CD4-positive, alpha-beta memory T cell (primary cell): ENCODE measurements around the gene UBA6. TPM values are rescaled to one million over a fixed set of nuclear protein-coding genes. Genes with fewer than 3 reads are reported as not detected.

ENCODE experiments used
- CTCF ChIA-PET: fragments of 350-600 bp; sonication (Branson Sonifier 250); formaldehyde crosslinking; loops from one replicate; lab custom pipeline; 2021; ENCODE audit warnings: inconsistent platforms; ENCODE audit not compliant: partially characterized antibody; lab: Charles Lee
- POLR2A ChIA-PET: fragments of 350-600 bp; sonication (Branson Sonifier 250); formaldehyde crosslinking; loops from one replicate; lab custom pipeline; 2021; ENCODE audit not compliant: partially characterized antibody; lab: Charles Lee
- DNase-seq, 5 donors: peaks; one replicate each; pipeline versions ENCODE4 v3.0.0 to v3.0.0-alpha.2; 2020 to 2022; ENCODE audit warnings: mixed read lengths in 1 of 5
- H3K27ac ChIP-seq: one replicate; pipeline ENCODE4 v1.7.0; 2013; ENCODE audit warnings: low read depth, low read length
- H3K27me3 ChIP-seq: 2 replicates; pipeline ENCODE4 v1.7.0; 2013; ENCODE audit warnings: mild to moderate bottlenecking, low read length, moderate library complexity; ENCODE audit not compliant: insufficient read depth
- H3K36me3 ChIP-seq: 2 replicates; pipeline ENCODE4 v1.7.0; 2013; ENCODE audit warnings: mild to moderate bottlenecking, low read length, moderate library complexity; ENCODE audit not compliant: insufficient read depth
- H3K4me1 ChIP-seq: 2 replicates; pipeline ENCODE4 v1.7.0; 2013; ENCODE audit warnings: mild to moderate bottlenecking, low read length, moderate library complexity; ENCODE audit not compliant: insufficient read depth
- H3K4me3 ChIP-seq, 2 donors: one replicate each; pipeline ENCODE4 v1.7.0; 2013; ENCODE audit warnings: low read length in 2 of 2, mild to moderate bottlenecking in 1 of 2
- H3K9me3 ChIP-seq, 2 donors: one replicate each; pipeline ENCODE4 v1.7.0; 2013; ENCODE audit warnings: low read length in 2 of 2, control low read depth in 1 of 2; ENCODE audit not compliant: control insufficient read depth in 1 of 2
- H3K27ac Mint-ChIP-seq, 7 donors: one replicate each; pipeline ENCODE4 v1.8.0; 2020 to 2021; ENCODE audit warnings: mixed read lengths in 7 of 7, mild to moderate bottlenecking in 6 of 7, inconsistent platforms in 3 of 7, moderate library complexity in 3 of 7
- H3K27me3 Mint-ChIP-seq, 2 donors: one replicate each; pipeline ENCODE4 v1.8.0; 2020 to 2021; ENCODE audit warnings: mixed read lengths in 2 of 2
- H3K36me3 Mint-ChIP-seq, 2 donors: one replicate each; pipeline ENCODE4 v1.8.0; 2020 to 2021; ENCODE audit warnings: mixed read lengths in 2 of 2, inconsistent platforms in 1 of 2, mild to moderate bottlenecking in 1 of 2
- H3K4me1 Mint-ChIP-seq, 4 donors: one replicate each; pipeline ENCODE4 v1.8.0; 2020 to 2021; ENCODE audit warnings: mixed read lengths in 4 of 4, mild to moderate bottlenecking in 1 of 4
- H3K4me3 Mint-ChIP-seq, 8 donors: one replicate each; pipeline ENCODE4 v1.8.0; 2020 to 2021; ENCODE audit warnings: mixed read lengths in 8 of 8, mild to moderate bottlenecking in 7 of 8, moderate library complexity in 6 of 8, inconsistent platforms in 3 of 8
- H3K9me3 Mint-ChIP-seq, 8 donors: one replicate each; pipeline ENCODE4 v1.8.0; 2020 to 2021; ENCODE audit warnings: mixed read lengths in 8 of 8, mild to moderate bottlenecking in 5 of 8, inconsistent platforms in 3 of 8, moderate library complexity in 1 of 8
- intact Hi-C: fragments of 100-400 bp; cut with micrococcal nuclease; formaldehyde crosslinking; loops from one replicate; pipeline ENCODE4 v1.15.1; 2023
- polyA plus RNA-seq, 2 donors: library from polyadenylated mRNA; unstranded; fragments of 300-500 nt; fragmentation: Illumina TruSeq; gene quantifications; one replicate each; pipeline ENCODE4 v1.2.3, GENCODE V29; 2021
- total RNA-seq, 2 experiments: library from RNA; stranded (reverse); gene quantifications; one replicate each; pipeline ENCODE4 v1.2.3, GENCODE V29; 2021

UBA6 gene
- total and polyA plus RNA-seq, 4 experiments from 2014 or later, result 14.2 to 55.8 (median 42.2) TPM

DNA sequence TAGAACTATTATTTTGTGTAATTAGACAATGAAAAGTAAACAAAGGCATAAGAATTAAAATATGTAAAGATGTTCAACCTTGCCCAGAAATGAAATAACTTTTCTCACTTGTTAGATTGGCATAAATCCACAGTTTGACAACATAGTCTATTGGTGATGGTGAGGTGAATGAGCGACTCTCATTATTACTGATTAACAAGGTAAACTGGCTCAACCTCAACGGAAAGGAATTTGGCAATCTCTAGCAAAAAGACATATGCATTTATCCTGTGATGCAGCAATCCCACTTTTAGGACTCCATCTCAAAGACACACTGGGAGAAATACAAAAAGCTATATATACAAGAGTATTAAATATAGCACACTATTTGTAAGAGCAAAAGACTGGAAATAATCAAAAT, 22.3 kb downstream of the UBA6 start:
- ChIA-PET CTCF (no interaction called here), POLR2A (no interaction called here)
- Histone ChIP-seq H3K4me1 (no peaks in the 10 kb centered on the region), H3K27me3 (no peaks in the 10 kb centered on the region), H3K27ac (no peak overlapping the region), H3K9me3 (no peaks in the 10 kb centered on the region), H3K36me3 (peaks cover 26% of the 10 kb centered on the region), H3K4me3 (no peak overlapping the region)
- H3K36me3 Mint-ChIP-seq, result peaks cover 56 to 60% of the 10 kb centered on the region in 2 donors
- no peak for DNase-seq
- intact Hi-C loops, result no loop called here
- peaks cover 0 to 7% (median 4%) of the 10 kb centered on the region in 4 donors for H3K4me1 Mint-ChIP-seq
- H3K27me3 Mint-ChIP-seq, result no peaks in the 10 kb centered on the region
- no peak overlapping the region for H3K27ac Mint-ChIP-seq
- H3K9me3 Mint-ChIP-seq, result no peaks in the 10 kb centered on the region
- no peak overlapping the region for H3K4me3 Mint-ChIP-seq

DNA sequence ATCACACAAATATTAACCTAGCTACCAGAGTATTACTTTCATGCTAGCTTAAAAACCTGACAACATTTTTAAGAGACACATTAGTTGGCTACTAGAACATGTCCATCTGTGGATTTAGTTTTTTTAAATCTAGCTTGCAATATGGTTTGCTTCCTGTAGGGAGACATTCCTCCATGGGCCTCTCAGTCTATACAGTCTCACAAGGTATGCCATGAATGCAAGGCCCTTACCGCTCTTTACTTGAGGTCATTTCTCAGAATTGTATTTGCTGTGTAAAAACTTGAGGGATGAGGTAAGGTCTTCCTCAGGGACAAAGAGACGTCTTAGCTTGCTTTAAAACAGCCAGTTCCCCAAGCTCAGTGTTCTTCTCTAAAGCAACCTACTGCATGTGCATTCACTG, 26.9 kb downstream of the UBA6 start:
- no peak overlapping the region for H3K4me3 ChIP-seq
- no peak overlapping the region for H3K27ac Mint-ChIP-seq
- no peak for DNase-seq
- peaks cover 0 to 7% (median under 1%) of the 10 kb centered on the region in 4 donors for H3K4me1 Mint-ChIP-seq
- H3K27me3 ChIP-seq, result no peaks in the 10 kb centered on the region
- H3K4me3 Mint-ChIP-seq, result no peak overlapping the region
- peaks cover 42% of the 10 kb centered on the region for H3K36me3 ChIP-seq
- ChIA-PET POLR2A (no interaction called here), CTCF (no interaction called here)
- no peaks in the 10 kb centered on the region for H3K27me3 Mint-ChIP-seq
- no peaks in the 10 kb centered on the region for H3K9me3 Mint-ChIP-seq
- no peaks in the 10 kb centered on the region for H3K4me1 ChIP-seq
- H3K27ac ChIP-seq, result no peak overlapping the region
- H3K9me3 ChIP-seq, result no peaks in the 10 kb centered on the region
- intact Hi-C loops, result no loop called here
- H3K36me3 Mint-ChIP-seq, result peaks cover 62 to 72% of the 10 kb centered on the region in 2 donors

DNA sequence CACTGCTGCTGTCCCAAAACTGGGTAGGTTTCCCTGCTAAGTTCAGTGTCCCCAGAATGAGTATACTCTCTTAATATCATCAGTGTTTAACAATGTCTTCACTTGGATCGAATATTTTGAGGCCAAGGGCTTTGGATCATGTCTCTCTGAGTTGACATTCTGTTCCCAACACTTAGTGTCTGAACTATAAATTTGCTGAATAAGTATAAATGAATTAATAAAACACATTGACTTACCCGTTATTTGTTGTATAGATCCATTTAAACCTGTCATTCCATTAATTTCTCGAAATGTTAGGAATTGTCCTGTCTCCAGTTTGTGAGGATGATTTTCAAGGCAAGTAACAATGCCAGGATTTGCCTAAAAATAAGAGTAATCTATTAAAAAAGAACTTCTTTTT, 32.6 kb downstream of the UBA6 start:
- POLR2A ChIA-PET, result no interaction called here
- peaks cover 58 to 74% of the 10 kb centered on the region in 2 donors for H3K36me3 Mint-ChIP-seq
- intact Hi-C loops, result no loop called here

DNA sequence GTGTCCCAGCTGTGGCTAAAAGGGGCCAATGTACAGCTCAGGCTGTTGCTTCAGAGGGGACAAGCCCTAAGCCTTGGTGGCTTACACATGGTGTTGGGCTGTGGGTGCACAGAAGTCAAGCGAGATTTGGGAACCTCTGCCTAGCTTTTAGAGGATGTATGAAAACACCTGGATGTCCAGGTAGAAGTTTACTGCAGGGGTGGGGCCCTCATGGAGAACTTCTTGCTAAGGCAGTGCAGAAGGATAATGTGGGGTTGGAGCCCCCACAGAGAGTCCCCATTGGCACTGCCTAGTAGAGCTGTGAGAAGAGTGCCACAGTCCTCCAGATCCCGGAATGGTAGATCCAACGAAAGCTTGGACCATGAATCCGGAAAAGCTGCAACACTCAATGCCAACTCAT, 40.5 kb downstream of the UBA6 start:
- Mint-ChIP-seq H3K9me3 (peaks cover 0 to 22% (median 17%) of the 10 kb centered on the region in 8 donors), H3K36me3 (peaks cover 74 to 86% of the 10 kb centered on the region in 2 donors), H3K27ac (no peak overlapping the region), H3K4me3 (no peak overlapping the region), H3K27me3 (no peaks in the 10 kb centered on the region), H3K4me1 (peaks cover 0 to 6% (median 5%) of the 10 kb centered on the region in 4 donors)
- no peak for DNase-seq
- Histone ChIP-seq H3K27me3 (no peaks in the 10 kb centered on the region), H3K27ac (no peak overlapping the region), H3K36me3 (peaks cover 25% of the 10 kb centered on the region), H3K4me3 (no peak overlapping the region), H3K4me1 (no peaks in the 10 kb centered on the region), H3K9me3 (peaks cover 0 to 5% of the 10 kb centered on the region in 2 donors)
- intact Hi-C loops, result no loop called here
- ChIA-PET CTCF (no interaction called here), POLR2A (no interaction called here)

More for the DNA sequence above, 32.6 kb downstream of the UBA6 start:
- Mint-ChIP-seq H3K27me3 (no peaks in the 10 kb centered on the region), H3K4me3 (no peak overlapping the region), H3K9me3 (no peaks in the 10 kb centered on the region), H3K27ac (no peak overlapping the region), H3K4me1 (no peaks in the 10 kb centered on the region)
- H3K27me3 ChIP-seq, result no peaks in the 10 kb centered on the region
- no peaks in the 10 kb centered on the region for H3K4me1 ChIP-seq
- no peak overlapping the region for H3K4me3 ChIP-seq
- CTCF ChIA-PET, result no interaction called here
- H3K36me3 ChIP-seq, result peaks cover 19% of the 10 kb centered on the region
- DNase-seq, result no peak
- H3K27ac ChIP-seq, result no peak overlapping the region
- no peaks in the 10 kb centered on the region for H3K9me3 ChIP-seq

DNA sequence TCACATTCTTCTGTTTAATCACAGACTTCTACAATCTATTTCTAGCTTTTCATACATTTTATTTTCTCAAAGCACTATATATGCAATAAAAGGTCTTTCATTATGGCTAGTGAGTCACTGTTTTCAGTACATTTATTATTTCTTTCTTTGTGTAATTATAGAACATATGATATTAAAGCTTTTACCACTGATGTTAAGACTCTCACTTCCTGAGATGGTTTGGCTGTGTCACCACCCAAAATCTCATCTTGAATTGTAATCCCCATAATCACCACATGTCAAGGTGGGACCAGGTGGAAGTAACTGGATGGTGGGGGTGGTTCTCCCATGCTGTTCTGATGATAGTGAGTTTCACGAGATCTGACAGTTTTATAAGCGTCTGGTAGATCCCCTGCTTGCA, 41.9 kb downstream of the UBA6 start:
- intact Hi-C loops, result no loop called here
- no peaks in the 10 kb centered on the region for H3K27me3 Mint-ChIP-seq
- H3K27ac Mint-ChIP-seq, result peak overlapping the region in 1 of 7 donors; percentile 26
- H3K9me3 ChIP-seq, result peaks cover 0 to 5% of the 10 kb centered on the region in 2 donors
- H3K4me3 Mint-ChIP-seq, result no peak overlapping the region
- no peaks in the 10 kb centered on the region for H3K27me3 ChIP-seq
- DNase-seq, result no peak
- POLR2A ChIA-PET, result no interaction called here
- no peaks in the 10 kb centered on the region for H3K4me1 ChIP-seq
- no peak overlapping the region for H3K27ac ChIP-seq
- peaks cover 25% of the 10 kb centered on the region for H3K36me3 ChIP-seq
- H3K4me1 Mint-ChIP-seq, result peaks cover 3 to 8% (median 5%) of the 10 kb centered on the region in 4 donors
- CTCF ChIA-PET, result no interaction called here
- H3K36me3 Mint-ChIP-seq, result peaks cover 82 to 91% of the 10 kb centered on the region in 2 donors
- H3K4me3 ChIP-seq, result no peak overlapping the region
- H3K9me3 Mint-ChIP-seq, result peaks cover 0 to 22% (median 17%) of the 10 kb centered on the region in 8 donors

DNA sequence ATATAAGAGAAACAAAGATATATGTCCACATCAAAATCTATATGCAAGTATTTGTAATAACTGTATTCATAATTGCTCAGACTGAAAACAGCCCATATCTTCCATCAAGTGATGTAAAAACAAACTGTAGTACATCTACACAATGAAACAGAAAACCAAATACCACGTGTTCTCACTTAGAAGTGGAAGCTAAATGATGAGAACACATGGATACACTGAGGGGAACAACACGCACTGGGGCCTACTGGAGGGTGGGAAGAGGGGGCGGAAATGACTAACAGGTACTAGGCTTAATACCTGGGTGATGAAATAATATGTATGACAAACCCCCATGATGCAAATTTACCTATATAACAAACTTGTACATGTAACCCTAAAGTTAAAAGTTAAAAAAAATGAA, 42.7 kb downstream of the UBA6 start:
- ChIA-PET CTCF (no interaction called here), POLR2A (no interaction called here)
- Histone ChIP-seq H3K4me3 (no peak overlapping the region), H3K36me3 (peaks cover 20% of the 10 kb centered on the region), H3K9me3 (peaks cover 0 to 5% of the 10 kb centered on the region in 2 donors), H3K27me3 (no peaks in the 10 kb centered on the region), H3K4me1 (no peaks in the 10 kb centered on the region), H3K27ac (no peak overlapping the region)
- Mint-ChIP-seq H3K36me3 (peaks cover 84 to 91% of the 10 kb centered on the region in 2 donors), H3K4me1 (peaks cover 3 to 8% (median 6%) of the 10 kb centered on the region in 4 donors), H3K4me3 (no peak overlapping the region), H3K27ac (peak overlapping the region in 1 of 7 donors; percentile 57), H3K9me3 (peaks cover 0 to 22% (median 17%) of the 10 kb centered on the region in 8 donors), H3K27me3 (no peaks in the 10 kb centered on the region)
- DNase-seq, result no peak
- intact Hi-C loops, result no loop called here

DNA sequence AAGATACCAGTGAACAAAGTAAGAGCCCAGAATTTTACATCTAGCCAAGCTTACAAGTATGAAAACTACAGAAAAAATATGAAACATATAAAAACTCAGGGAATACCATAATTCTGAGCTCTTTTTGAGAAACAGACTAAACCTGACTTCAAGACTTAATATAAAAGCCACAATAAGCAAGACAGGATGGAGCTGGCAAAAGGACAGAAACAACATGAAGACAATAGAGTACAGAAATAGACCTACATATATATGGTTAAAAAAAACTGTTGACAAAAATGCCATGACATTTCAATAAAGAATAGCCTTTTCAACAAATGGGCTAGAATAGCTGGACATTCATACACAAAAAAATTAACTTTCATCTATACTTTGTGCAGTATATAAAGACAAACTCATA, 49.4 kb downstream of the UBA6 start:
- Mint-ChIP-seq H3K27ac (no peak overlapping the region), H3K9me3 (peaks cover 0 to 2% (median 0%) of the 10 kb centered on the region in 8 donors), H3K36me3 (peaks cover 57% of the 10 kb centered on the region in 2 donors), H3K4me1 (peaks cover 0 to 7% (median 4%) of the 10 kb centered on the region in 4 donors), H3K27me3 (no peaks in the 10 kb centered on the region), H3K4me3 (no peak overlapping the region)
- POLR2A ChIA-PET, result no interaction called here
- Histone ChIP-seq H3K4me1 (no peaks in the 10 kb centered on the region), H3K36me3 (no peaks in the 10 kb centered on the region), H3K4me3 (no peak overlapping the region), H3K9me3 (no peaks in the 10 kb centered on the region), H3K27ac (no peak overlapping the region), H3K27me3 (no peaks in the 10 kb centered on the region)
- CTCF ChIA-PET, result no interaction called here
- intact Hi-C loops, result no loop called here
- DNase-seq, result no peak
